ENCODE results near the gene LRRC3. TPM values are rescaled to one million over a fixed set of nuclear protein-coding genes. Genes with fewer than 3 reads are reported as not detected.
"Not testable (repeated sequence)": the region's sequence is repeated elsewhere in the genome, so short reads cannot be mapped to it uniquely, and the experiment has no call there.

The LRRC3 gene
- total RNA-seq, 1 experiment from 2014 or later = 0.17 TPM

DNA sequence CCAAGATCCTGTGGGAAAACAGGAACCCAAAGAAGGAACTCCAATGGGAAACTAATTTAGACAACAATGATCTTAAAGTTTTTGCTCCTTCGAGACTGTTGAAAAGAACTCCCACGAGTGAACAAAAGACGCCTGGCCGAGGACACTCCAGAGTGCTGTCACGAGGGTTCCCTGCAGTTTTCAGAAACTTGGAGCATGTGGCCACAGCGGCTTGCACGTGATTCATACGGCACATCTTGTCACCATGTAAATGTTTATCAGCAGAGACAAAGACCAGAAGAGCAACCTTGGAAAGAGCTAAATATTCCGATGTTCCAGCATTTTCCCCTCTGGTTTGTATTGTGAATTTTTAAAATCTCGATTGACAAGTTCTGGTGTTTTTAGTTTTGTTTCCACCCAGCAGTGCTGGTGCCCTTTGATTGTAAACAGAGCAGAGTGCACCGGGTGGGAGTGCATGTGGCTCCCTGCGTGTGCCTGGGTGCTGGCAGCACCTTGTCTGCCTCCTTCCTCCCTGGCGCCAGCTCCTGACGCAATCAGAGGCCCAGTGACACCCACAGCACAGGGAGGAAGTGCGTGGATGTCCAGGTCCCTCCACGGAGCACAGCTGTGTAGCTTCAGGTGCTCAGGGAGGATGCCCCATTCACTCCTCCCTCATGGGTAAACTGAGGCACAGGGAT lies 23.0 kb downstream of the LRRC3 start:
- no peak for DNase-seq (ENCODE audit: low read depth)

- DNase-seq (ENCODE audit: low read depth) = no peak
These were observed 23.5 kb downstream of the LRRC3 start for GRCh38 chr21:44478801-44479167.

- not testable (repeated sequence) for DNase-seq (ENCODE audit: low read depth)
These were observed 24.4 kb downstream of the LRRC3 start for GRCh38 chr21:44479556-44480199.

- no peak for DNase-seq (ENCODE audit: low read depth)
These were observed 25.1 kb downstream of the LRRC3 start for GRCh38 chr21:44480200-44481053.

GRCh38 chr21:44482581-44483287 lies 27.4 kb downstream of the LRRC3 start:
- DNase-seq (ENCODE audit: low read depth) = peak; percentile 30

DNA sequence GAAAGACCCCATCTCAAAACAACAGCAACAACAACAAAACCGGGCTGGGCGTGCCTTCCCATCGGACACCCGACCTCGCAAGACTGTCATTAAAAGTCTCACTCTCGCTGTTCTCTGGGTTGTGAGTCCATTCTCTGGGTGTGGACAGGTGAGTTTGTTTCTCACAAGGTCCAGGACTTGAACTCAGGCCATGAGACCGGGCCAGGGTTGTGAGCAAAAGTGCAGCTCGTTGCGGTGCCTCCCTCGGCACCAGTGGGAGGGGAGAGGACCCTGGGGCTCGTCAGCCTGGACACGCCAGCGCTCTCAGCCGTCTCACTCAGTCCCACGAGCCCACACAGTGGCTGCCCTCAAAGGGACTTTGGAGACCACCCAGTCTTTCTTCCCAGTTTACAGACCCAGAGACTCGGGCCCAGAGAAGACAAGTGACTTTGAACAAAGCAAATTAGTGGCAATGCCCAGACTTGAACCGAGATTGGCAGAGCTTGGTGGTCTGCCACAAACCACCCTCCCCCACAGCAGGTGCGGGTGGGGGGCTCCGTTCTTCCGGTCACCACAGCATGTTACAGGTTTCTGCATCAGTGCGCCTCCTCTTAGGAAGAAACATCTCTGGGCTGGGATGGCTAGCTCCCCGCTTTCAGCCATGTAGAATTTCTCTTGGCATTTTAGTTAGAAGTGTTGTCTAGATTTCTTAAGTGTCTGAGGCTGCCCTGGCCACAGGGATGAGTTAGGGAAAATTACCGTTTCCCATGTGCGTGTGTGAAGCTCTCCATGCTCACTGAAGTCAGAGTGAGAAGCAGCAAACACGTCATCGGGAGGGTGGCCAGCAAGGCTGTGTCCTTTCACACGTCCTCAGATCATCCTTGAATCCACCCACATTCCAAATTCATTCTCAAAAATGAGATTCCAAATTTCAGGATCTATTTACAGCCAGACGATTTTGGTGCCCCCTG lies 28.3 kb downstream of the LRRC3 start:
- DNase-seq (ENCODE audit: low read depth) = no peak

DNA sequence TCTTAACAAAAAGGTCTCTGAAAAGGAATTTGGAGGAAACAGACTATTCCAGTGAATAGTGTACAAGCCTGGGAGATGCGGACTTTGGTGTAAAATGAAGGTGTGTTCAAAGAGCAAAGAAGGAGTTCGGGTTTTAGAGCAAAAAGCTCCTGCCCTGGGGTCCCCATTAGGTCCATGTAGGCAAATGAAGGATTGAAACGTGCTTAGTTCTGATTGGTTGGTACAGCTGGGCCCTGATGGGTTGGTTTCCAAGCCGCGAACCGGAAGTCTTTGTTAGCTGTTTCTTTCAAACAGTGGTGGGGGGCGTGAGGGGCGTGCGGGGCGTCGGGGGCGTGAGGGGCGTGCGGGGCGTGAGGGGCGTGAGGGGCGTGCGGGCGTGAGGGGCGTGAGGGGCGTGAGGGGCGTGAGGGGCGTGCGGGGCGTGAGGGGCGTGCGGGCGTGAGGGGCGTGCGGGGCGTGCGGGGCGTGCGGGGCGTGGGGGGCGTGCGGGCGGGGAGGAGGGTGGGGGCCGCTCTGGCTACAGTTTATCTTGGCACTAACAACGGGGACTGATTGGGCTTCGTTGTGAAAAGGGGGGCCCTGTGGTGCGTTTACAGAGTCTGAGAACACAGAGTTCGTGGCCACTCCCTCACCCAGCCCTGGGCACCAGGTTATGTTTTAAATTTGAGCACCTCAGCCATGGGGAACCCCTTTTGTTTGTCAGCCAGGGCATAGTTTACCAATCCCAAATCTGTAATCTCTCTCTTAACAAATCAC lies 29.4 kb downstream of the LRRC3 start:
- DNase-seq (ENCODE audit: low read depth) = no peak

DNA sequence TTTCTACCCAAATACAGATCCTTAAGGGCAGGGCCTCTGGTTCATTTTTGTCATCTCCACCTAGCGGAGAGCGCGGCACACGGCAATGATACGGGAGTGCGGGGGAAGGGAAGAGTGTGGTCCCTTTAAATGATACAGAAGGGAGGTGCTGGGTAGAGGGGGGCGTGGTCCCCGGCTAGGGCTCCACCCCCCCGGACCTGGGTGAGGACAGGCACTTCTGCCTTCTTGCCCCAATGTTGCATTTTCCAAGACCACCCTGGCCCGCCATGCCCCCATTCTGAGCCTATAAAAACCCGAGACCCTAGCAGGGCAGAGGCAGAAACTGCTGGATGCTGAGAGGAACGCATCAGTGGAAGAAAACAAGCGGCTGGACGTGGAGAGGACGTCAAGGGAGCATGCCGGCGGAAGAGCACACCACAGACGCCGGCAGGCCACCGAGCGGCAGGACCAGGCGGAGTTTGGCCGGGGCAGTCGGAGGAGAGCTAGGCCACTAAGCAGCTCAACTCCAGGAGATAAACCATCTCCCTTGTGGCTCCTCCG lies 30.0 kb downstream of the LRRC3 start:
- DNase-seq (ENCODE audit: low read depth) = no peak

DNA sequence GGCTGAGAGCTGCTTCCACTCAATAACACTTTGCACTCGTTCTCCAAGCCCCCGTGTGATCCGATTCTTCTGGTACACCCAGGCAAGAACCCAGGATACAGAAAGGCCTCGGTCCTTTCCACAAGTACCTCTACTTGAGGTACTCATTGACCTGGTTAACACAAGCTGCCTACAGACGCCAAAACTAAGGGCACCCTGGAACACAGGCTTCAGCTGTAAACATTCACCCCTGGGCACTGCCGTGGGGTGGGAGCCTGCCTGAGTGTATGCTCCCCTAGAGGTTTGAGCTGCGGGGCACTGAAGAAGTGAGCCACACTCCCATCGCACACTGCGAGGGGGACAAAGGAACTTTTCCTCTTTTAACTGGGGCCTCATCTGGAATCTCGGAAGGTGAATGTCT lies 30.5 kb downstream of the LRRC3 start:
- no peak for DNase-seq (ENCODE audit: low read depth)

GRCh38 chr21:44486302-44486701 lies 31.0 kb downstream of the LRRC3 start:
- no peak for DNase-seq (ENCODE audit: low read depth)

DNA sequence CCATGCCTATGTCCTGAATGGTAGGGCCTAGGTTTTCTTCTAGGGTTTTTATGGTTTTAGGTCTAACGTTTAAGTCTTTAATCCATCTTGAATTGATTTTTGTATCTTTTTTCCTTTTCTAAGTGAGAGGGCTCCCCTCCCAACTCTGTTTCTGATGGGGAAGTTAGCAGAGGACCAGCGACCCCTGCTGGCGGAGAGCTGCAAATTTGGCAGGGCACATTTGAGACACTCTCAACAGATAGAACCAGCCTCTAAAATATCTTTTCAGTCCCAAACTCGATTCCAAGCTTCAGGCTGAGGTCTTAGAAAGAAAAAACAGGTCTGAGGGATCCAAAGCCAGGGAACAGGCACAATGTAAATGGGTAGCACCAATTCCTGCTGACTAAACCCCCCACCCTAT lies 32.5 kb downstream of the LRRC3 start:
- DNase-seq (ENCODE audit: low read depth) = no peak

DNA sequence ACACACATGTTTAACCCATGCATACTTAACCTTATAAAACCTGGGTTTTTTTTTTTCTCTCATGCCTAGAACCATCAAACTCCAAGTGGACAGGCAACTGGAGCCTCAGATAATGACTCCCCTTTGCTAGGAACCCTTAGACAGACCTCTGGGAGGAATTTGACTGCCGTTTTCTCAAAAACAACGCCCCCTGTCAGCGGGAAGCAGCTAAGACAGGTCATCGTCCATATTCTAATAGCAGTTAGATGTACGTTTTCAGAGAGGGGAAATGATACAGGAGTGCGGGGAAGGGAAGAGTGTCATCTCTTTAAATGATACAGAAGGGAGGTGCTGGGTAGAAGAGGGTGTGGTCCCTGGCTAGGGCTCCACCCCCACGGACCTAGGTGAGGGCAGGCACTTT lies 34.7 kb downstream of the LRRC3 start:
- no peak for DNase-seq (ENCODE audit: low read depth)

DNA sequence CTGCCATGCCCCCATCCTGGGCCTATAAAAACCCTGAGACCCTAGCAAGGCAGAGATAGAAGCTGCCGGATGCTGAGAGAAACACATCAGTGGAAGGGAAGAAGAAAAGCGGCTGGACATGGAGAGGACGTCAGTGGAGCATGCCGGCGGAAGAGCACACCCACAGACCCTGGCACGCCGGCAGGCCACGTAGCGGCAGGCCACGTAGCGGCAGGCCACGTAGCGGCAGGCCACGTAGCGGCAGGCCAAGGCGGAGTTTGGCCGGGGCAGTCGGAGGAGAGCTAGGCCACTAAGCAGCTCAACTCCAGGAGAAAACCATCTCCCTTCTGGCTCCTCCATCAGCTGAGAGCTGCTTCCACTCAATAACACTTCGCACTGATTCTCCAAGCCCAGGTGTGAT lies 35.1 kb downstream of the LRRC3 start:
- no peak for DNase-seq (ENCODE audit: low read depth)

DNA sequence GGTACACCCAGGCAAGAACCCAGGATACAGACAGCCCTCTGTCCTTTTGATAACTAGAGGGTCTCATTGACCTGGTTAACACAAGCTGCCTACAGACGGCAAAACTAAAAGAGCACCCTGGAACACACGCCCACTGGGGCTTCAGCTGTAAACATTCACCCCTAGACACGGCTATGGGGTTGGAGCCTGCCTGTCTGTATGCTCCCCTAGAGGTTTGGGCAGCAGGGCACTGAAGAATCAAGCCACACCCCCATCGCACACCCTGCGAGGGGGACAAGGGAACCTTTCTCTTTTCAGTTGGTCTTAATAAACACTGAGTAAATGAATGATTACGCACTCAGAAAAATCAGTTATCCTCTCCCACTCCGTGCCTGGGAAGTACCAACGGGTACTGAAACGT lies 35.5 kb downstream of the LRRC3 start:
- DNase-seq (ENCODE audit: low read depth) = no peak

- DNase-seq (ENCODE audit: low read depth) = no peak
These were observed 37.5 kb downstream of the LRRC3 start for GRCh38 chr21:44492567-44493385.

- DNase-seq (ENCODE audit: low read depth) = no peak
These were observed 39.1 kb downstream of the LRRC3 start for GRCh38 chr21:44494418-44494817.

- no peak for DNase-seq (ENCODE audit: low read depth)
These were observed 39.6 kb downstream of the LRRC3 start for GRCh38 chr21:44494956-44495355.

- no peak for DNase-seq (ENCODE audit: low read depth)
These were observed 40.6 kb downstream of the LRRC3 start for GRCh38 chr21:44495611-44496563.

All from Daoy (cell line).